SK-N-SH (cell line): ENCODE results near the gene ABLIM2.

Source experiments
- CHD2 ChIP-seq: fragments of 150-350 bp; IDR thresholded peaks from 2 replicates; pipeline ENCODE4 v1.6.1; 2018; ENCODE audit warnings: low read length; ENCODE audit not compliant: partially characterized antibody
- CTCF ChIP-seq: fragments of 200-600 bp; sonication (generic); IDR thresholded peaks from 2 replicates; pipeline ENCODE4 v1.6.1; 2017; ENCODE audit warnings: antibody characterized with exemption, mild to moderate bottlenecking, moderate library complexity
- EP300 ChIP-seq, 2 experiments: IDR thresholded peaks; 2 replicates each; pipeline versions ENCODE4 v1.4.0 to v1.6.1; 2012; ENCODE audit warnings: borderline replicate concordance in 1 of 2, low read depth in 1 of 2, low read length in 1 of 2
- EZH2phosphoT487 ChIP-seq: fragments of 200-600 bp; sonication (generic); IDR thresholded peaks from 2 replicates; pipeline ENCODE4 v1.6.1; 2017; ENCODE audit warnings: low read depth, mixed run types, mild to moderate bottlenecking, antibody characterized with exemption, moderate library complexity, borderline replicate concordance
- JUND ChIP-seq: IDR thresholded peaks from 2 replicates; pipeline ENCODE4 v1.4.0; 2012
- MXI1 ChIP-seq: IDR thresholded peaks from 2 replicates; pipeline ENCODE4 v1.6.1; 2012; ENCODE audit warnings: mild to moderate bottlenecking, low read depth, low read length, improper control_type of control experiment
- PBX3 ChIP-seq: IDR thresholded peaks from 2 replicates; pipeline ENCODE4; 2012
- POLR2AphosphoS5 ChIP-seq: IDR thresholded peaks from 2 replicates; pipeline ENCODE4 v1.6.1; 2012; ENCODE audit warnings: low read depth, low read length
- REST ChIP-seq: IDR thresholded peaks from 2 replicates; pipeline ENCODE4 v1.6.1; 2012; ENCODE audit warnings: mild to moderate bottlenecking, low read depth, low read length, moderate library complexity
- USF2 ChIP-seq: fragments of 150-350 bp; IDR thresholded peaks from 2 replicates; pipeline ENCODE4 v1.6.1; 2017; ENCODE audit warnings: antibody characterized with exemption, low read length, low read depth, borderline replicate concordance

- no peak for TF ChIP-seq CTCF
- no peak for TF ChIP-seq POLR2AphosphoS5
- no peak for TF ChIP-seq REST
- no peak for TF ChIP-seq PBX3
- TF ChIP-seq CHD2, result no peak
- no peak for TF ChIP-seq JUND
- no peak for TF ChIP-seq MXI1
- TF ChIP-seq EP300 (IDR thresholded peaks at IDR 0.05; ENCODE audit: borderline replicate concordance in 1 of 2, low read depth in 1 of 2, low read length in 1 of 2), result no peak
- TF ChIP-seq EZH2phosphoT487, result no peak
- no peak for TF ChIP-seq USF2
Measured at GRCh38 chr4:8024073-8024786, 134.4 kb downstream of the ABLIM2 start.
